C1 segment of cervical spinal cord (tissue), 14 donors: ENCODE measurements around the gene MTFMT.
"Not testable (repeated sequence)": the region's sequence is repeated elsewhere in the genome, so short reads cannot be mapped to it uniquely, and the experiment has no call there.

Experiments
- DNase-seq, 14 donors: peaks; one replicate each; lab custom pipeline; 2025; lab: John Stamatoyannopoulos, UW

MTFMT gene

GRCh38 chr15:65028921-65029735 lies at the start of gene MTFMT:
TSS of gene MTFMT (minus strand) at chr15:65029639. CDS start at chr15:65029613, 26 bp downstream.
- DNase-seq, result peak; percentile 23 to 92 (median 80)

- DNase-seq, result peak in 1 of 14 donors; percentile 11
These were observed 48.5 kb upstream of the MTFMT start for GRCh38 chr15:65077981-65078352.

- no peak for DNase-seq
These were observed 48.0 kb upstream of the MTFMT start for GRCh38 chr15:65077291-65077980.

- no peak for DNase-seq
These were observed 47.2 kb upstream of the MTFMT start, which contains the start of gene KBTBD13 for GRCh38 chr15:65076486-65077290. TSS of gene KBTBD13 (plus strand) at chr15:65076746. CDS start at chr15:65076816, 70 bp downstream.

- not testable (repeated sequence) for DNase-seq
These were observed 46.4 kb upstream of the MTFMT start for GRCh38 chr15:65075607-65076395.

GRCh38 chr15:65074946-65075345 lies 45.5 kb upstream of the MTFMT start:
- not testable (repeated sequence) for DNase-seq

GRCh38 chr15:65072617-65073016 lies 43.2 kb upstream of the MTFMT start:
- no peak for DNase-seq

- no peak for DNase-seq
These were observed 42.6 kb upstream of the MTFMT start for GRCh38 chr15:65072027-65072426.

GRCh38 chr15:65071381-65071811 lies 42.0 kb upstream of the MTFMT start:
- peak in 7 of 14 donors; percentile 30 to 75 (median 57) for DNase-seq

GRCh38 chr15:65069779-65070546 lies 40.5 kb upstream of the MTFMT start:
- DNase-seq, result no peak

GRCh38 chr15:65069179-65069578 lies 39.7 kb upstream of the MTFMT start:
- no peak for DNase-seq

GRCh38 chr15:65068403-65068788 lies 39.0 kb upstream of the MTFMT start:
- peak in 2 of 14 donors; percentile 47 to 61 for DNase-seq

- DNase-seq, result peak in 2 of 14 donors; percentile 47 to 61
These were observed 38.4 kb upstream of the MTFMT start, which contains the start of gene RASL12 for GRCh38 chr15:65067645-65068402. TSS of gene RASL12 (minus strand) at chr15:65067991. CDS start at chr15:65067835, 156 bp downstream.

- no peak for DNase-seq
These were observed 37.8 kb upstream of the MTFMT start for GRCh38 chr15:65067317-65067644.

- peak in 2 of 14 donors; percentile 30 to 54 for DNase-seq
These were observed 37.3 kb upstream of the MTFMT start for GRCh38 chr15:65066635-65067316.

GRCh38 chr15:65066001-65066634 lies 36.7 kb upstream of the MTFMT start:
- no peak for DNase-seq

- DNase-seq, result no peak
These were observed 33.3 kb upstream of the MTFMT start for GRCh38 chr15:65062726-65063125.

GRCh38 chr15:65062061-65062460 lies 32.6 kb upstream of the MTFMT start:
- no peak for DNase-seq
